Activated CD4-positive, alpha-beta T cell treated with anti-CD3 and anti-CD28 coated beads, Interleukin-2, Interleukin-6, amounts not matched to agents 100 ng/mL and 50 ng/mL, durations not matched to agents 16 hours and 8 hours (primary cell): ENCODE data around the gene CACNA1D.
A peak's percentile ranks its signal among the peaks of the same experiment; 100 is the strongest.

Experiments
- DNase-seq: peaks from one replicate; pipeline ENCODE4 v3.0.0-alpha.2; 2020

Gene CACNA1D

GRCh38 chr3:53835257-53835656 lies 340.8 kb downstream of the CACNA1D start:
- DNase-seq: no peak

DNA sequence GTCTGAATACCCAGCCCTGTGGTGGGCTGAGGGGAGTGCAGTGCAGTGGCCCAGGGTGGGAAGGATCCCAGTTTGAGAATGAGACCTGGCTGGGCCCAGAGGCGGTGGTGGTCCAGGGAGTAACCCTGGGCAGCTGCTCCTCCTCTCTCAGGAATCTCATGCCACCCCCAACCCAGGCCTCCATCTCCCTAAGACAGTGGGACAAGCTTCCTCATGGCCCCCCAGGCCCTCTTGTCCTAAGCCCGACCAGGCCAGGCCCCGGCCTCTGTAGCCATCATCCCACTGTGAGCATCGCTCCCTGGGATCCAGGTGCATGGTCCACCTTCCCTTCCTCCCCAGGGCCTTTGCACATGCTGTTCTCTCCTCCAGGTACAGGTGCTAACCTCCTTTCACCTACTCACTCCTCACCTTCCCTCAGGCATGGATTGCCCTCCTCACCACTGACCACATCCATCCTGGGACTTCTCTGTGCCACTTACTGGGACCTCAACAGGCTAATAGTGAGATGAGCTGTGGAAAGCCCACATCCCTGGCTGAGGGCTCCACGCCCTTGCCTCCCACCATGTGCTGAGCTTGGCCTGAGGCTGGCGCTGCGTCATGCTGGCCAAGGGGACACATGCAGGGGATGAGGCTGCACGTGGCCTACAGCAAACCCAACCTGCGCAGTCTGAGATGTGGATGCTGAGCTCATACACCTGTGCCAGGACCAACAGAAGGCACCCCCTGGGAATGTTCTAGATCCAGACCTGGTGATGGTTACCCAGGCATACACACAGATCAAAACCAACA lies 341.9 kb downstream of the CACNA1D start:
- no peak for DNase-seq

DNA sequence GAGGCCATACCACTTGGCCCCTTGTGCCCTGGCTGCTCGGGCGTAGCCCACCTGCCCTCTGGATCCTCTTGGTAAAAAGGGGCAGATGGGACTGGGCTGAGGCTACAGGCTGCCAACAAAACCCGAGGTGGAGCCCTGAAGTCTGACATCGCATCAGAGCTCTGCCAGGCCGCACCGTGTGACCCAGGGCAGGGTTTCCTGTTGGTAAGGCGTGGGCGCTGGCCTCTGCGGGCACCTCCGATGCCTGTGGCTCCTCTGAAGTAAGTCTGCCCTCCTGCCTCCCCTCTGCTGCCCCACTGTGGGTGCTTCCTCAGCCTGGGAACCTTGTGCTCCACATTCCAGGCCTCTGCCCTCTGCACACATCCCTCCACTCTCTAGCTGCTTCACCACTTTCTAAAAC lies 342.9 kb downstream of the CACNA1D start:
- no peak for DNase-seq

DNA sequence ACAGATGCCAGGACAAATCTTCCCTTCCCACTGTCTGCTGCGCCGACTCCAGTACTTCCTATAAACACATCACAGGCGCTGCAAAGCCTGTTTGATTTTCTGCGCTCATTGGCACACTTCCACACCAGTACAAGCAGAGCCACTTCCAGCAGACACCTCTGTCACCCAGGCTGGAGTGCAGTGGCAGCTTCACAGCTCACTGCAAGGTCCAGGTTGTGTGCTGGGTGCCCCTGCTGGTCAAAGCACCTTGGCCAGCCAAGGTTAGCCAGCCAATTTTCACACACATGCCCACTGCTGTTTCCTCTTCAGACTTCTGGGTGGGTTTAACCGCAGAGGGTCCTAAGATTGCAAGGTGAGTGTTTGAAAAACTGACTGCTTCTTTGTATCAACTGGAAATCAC lies 346.9 kb downstream of the CACNA1D start:
- no peak for DNase-seq

DNA sequence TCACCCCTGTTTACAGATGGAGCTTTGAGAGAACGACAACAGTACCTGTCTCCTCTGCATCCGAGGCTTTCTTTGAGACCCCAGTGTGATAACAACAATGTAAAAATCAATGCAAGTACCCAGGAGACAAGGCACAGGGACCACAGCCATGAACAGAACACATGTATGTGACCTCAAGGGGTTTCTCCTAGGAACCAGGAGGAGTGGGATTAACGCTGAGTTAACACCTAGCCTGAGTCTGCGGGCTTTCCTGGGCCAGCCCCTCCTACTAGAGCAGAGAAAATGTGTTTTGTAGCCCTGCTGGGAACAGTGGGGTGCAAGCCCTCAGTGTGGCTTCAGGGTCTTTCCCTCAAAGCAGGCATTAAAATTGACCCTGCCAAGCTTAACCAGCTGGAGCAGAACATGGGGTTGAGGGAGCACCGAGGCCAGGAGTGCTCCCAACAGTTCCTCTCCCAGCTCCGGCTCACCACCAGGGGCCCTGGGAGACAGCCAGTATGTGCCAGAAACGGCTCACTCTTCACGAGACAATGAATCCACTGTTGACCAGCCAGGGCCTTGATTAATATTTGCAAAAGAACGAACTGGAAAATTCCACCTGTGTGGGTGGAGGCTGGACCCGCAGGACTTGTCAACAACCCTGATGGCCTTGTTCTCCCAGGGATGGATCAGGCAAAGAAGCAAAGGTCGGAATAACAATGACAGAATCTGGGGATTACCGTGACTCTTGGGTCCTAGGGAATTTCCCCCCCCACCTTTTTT lies 348.2 kb downstream of the CACNA1D start:
- no peak for DNase-seq

DNA sequence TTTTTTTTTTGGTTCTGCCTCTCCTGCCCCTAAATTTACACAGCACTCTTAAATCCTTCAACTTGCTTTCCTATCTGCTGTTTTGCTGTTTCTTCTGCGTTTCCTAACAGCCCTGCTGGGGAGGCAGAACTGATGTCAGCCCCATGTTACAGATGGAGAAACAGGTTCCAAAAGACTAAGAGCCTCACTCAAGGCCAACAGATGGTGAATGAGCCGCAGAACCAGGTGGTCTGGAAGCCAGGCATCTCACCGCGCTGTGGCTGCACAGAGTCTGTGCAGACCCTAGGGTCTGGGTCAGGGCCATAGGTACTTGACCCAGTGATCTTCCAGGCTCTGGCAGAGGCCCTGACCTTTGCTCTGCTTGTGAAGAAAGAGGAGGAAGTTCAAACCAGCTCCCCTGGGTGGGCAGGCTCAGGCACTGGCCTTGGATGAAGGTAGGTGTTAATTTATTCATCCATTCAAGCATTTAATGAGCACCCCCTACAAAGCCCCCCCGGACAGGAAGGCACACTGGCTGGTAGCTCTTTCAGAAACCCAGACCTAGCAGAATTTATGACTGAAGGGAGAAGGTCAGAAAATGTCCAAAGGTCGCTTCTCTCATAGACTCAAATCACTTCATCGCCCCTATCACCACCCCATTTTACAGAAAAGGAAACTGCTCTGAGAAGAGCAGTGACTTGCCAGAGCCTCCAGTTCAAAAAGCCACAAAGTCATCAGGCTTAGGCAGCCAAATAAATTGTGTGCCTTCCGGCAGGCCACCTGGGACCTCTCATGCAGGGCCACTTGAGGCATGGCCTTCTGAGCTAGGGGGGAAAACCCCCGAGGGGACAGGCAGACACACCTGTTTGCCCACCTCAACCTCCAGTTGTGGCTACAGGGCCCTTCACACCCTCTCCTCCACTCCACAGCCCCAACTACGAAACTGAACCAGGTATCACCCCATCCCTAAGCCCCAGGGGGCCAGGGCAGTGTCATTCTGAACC lies 349.1 kb downstream of the CACNA1D start:
- no peak for DNase-seq

DNA sequence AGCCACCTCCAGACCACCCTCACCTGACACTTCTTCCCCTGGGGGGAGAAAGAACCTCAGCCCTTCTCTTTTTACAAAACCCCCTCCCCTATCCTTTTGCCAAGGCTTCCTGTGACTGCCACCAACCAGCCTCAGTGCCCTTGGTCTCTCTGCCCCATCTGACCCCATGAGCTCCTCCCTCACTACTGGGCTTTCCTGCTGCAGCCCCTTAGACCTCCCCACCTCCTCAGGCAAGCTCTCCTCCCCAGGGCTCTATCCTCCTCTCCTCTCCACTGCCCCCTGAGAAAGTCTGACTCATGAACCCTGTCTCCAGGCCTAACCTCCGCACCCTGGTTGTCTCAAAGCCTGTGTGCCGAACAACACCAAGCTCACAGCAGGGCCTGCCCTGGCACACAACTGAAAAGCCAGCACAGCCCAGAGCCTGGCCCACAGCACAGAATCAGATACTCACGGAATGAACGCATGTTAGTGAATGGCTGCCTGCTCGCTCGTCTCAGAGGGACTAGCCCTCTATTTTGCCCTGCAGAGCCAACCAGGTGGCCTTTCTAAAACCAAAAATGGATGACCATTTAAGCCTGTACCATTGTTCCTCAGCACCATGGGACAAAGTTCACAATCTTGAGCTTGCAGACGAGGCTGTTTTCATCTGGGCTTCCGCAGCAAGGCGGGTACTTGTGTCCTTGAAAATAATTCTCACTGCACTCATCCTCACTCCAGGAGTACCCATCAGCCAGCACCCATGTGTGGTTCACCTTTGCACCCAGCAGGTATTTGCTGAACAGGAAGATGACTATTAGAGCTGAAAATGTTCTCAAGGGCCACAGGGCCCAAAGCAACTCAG lies 350.1 kb downstream of the CACNA1D start:
- no peak for DNase-seq

GRCh38 chr3:53845103-53845880 lies 350.9 kb downstream of the CACNA1D start:
- DNase-seq: no peak

DNA sequence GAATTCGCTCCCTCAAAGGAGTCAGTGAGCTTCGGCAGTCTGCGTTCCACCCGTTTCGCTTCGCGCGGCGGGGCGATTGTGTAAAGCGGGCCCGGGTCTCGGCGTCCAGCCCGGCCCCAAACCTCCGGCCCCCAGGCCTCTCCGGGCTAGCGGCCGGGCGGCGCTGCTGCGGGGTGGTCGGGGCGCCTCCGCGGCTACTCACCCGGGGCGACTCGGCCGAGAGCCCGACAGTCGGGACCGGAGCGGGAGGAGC lies 351.4 kb downstream of the CACNA1D start:
- DNase-seq: no peak

GRCh38 chr3:53846134-53846850 lies 351.9 kb downstream of the CACNA1D start, which contains the start of the genes CHDH and IL17RB:
TSS of gene CHDH (minus strand) at chr3:53846419. CDS start at chr3:53824008, 22,411 bp downstream.
TSS of gene IL17RB (plus strand) at chr3:53846568. CDS start at chr3:53846589, 21 bp downstream.
- DNase-seq: peak; percentile 46

- no peak for DNase-seq
Observed at GRCh38 chr3:53846851-53847155, 352.4 kb downstream of the CACNA1D start.

GRCh38 chr3:53849916-53850315 lies 355.5 kb downstream of the CACNA1D start:
- no peak for DNase-seq

GRCh38 chr3:53850895-53851294 lies 356.5 kb downstream of the CACNA1D start:
- DNase-seq: no peak

- DNase-seq: no peak
Observed at GRCh38 chr3:53856964-53857363, 362.6 kb downstream of the CACNA1D start.

DNA sequence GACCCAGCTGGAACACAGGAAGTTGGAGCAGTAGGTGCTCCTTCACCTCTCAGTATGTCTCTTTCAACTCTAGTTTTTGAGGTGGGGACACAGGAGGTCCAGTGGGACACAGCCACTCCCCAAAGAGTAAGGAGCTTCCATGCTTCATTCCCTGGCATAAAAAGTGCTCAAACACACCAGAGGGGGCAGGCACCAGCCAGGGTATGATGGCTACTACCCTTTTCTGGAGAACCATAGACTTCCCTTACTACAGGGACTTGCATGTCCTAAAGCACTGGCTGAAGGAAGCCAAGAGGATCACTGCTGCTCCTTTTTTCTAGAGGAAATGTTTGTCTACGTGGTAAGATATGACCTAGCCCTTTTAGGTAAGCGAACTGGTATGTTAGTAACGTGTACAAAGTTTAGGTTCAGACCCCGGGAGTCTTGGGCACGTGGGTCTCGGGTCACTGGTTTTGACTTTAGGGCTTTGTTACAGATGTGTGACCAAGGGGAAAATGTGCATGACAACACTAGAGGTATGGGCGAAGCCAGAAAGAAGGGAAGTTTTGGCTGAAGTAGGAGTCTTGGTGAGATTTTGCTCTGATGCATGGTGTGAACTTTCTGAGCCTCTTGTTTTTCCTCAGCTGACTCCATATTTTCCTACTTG lies 363.8 kb downstream of the CACNA1D start:
- no peak for DNase-seq

- no peak for DNase-seq
Observed at GRCh38 chr3:53859178-53859577, 364.8 kb downstream of the CACNA1D start.

- DNase-seq: no peak
Observed at GRCh38 chr3:53860196-53860595, 365.8 kb downstream of the CACNA1D start.

GRCh38 chr3:53862241-53862640 lies 367.8 kb downstream of the CACNA1D start:
- DNase-seq: no peak

- no peak for DNase-seq
Observed at GRCh38 chr3:53863145-53863544, 368.7 kb downstream of the CACNA1D start.
